Keratinocyte (primary cell): ENCODE measurements around the gene RNU1-2.

Experiments used
- CTCF ChIP-seq, 3 experiments: IDR thresholded peaks in 1 of 3; conservative IDR thresholded peaks in 1 of 3; optimal IDR thresholded peaks in 1 of 3; 2 replicates in 2 of 3; 3 replicates in 1 of 3; pipeline versions ENCODE3 to v1.5.1; 2011; ENCODE audit warnings: low read length in 3 of 3, mild to moderate bottlenecking in 3 of 3, moderate library complexity in 2 of 3, control low read depth in 1 of 3, inconsistent platforms in 1 of 3; ENCODE audit not compliant: insufficient read depth in 2 of 3; ENCODE audit errors: extremely low read depth in 1 of 3
- EZH2 ChIP-seq: IDR thresholded peaks from one replicate; pipeline ENCODE4 v1.6.1; 2012; ENCODE audit warnings: inconsistent platforms, mild to moderate bottlenecking, low read length, moderate library complexity

DNA sequence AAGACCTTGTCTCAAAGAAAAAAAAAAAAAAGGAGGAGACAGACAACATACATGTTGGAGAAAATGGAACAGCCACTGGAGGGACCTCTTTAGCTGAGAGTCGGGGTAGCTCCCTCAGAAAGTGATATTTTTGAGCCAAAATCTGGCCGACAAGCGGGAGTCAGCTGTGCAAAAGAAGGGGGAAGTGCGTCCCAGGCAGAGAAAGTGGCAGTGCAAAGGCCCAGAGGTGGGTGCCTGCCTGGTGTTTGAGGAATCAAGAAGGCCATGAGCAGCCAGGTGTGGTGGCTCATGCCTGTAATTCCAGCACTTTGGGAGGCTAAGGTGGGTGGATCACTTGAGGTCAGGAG, 19.8 kb downstream of the RNU1-2 start:
- peak in 1 of 3 experiments; percentile 24 for TF ChIP-seq CTCF (optimal IDR thresholded peaks at IDR 0.05 in 1 of 3, IDR thresholded peaks at IDR 0.05 in 1 of 3, conservative IDR thresholded peaks at IDR 0.05 in 1 of 3; ENCODE audit: extremely low read depth in 1 of 3, insufficient read depth in 2 of 3, low read length in 3 of 3)
- TF ChIP-seq EZH2: no peak
